Measurements from ENCODE around the gene LLGL1.
A peak's percentile ranks its signal among the peaks of the same experiment; 100 is the strongest.

The LLGL1 gene

DNA sequence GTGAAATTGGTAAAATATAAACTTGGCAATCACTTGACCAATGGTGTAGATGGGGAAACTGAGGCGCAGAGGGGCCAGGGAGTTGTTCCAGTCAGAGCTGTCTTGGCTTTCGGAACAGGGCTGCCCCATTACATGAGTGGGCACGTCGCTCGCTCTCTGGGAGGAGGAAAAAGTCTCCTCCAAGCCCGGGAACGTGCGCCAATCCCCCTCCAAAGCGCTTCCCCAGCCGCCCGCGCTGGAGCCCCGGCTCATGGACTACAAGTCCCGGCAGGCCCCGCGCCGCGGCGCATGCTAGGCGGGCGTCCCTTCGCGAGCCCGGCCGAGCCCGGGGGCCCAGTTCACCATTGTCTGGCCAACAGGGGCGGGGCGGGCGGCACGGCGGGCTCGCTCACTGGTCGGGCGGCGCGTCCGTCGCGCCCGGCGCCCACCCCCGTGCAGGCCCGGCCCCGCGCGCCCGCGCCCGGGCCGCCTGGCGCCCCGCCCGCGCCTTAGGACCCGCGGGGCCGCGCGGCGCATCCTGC lies at the start of gene LLGL1:
TSS of gene LLGL1 (plus strand) at position 515 of the 521 bp plus-strand sequence. CDS start 48 bp downstream, outside the sequence.
- peak; percentile 96 for DNase-seq (ENCODE audit: low read depth)

DNA sequence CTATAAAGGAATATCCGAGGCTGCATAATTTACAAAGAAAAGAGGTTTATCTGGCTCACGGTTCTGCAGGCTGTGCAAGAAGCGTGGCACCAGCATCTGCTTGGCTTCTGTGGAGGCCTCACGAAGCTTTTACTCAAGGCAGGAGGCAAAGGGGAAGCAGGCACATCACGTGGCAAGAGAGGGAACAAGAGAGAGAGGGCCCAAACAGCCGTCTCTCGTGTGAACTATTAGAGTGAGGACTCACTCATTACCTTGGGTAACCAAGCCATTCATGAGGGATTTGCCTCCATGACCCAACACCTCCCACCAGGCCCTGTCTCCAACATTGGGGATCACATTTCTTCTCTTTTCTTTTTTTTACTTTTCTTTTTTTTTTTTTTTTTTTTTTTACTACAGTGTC lies 49.3 kb upstream of the LLGL1 start:
- DNase-seq (ENCODE audit: low read depth) = no peak

DNA sequence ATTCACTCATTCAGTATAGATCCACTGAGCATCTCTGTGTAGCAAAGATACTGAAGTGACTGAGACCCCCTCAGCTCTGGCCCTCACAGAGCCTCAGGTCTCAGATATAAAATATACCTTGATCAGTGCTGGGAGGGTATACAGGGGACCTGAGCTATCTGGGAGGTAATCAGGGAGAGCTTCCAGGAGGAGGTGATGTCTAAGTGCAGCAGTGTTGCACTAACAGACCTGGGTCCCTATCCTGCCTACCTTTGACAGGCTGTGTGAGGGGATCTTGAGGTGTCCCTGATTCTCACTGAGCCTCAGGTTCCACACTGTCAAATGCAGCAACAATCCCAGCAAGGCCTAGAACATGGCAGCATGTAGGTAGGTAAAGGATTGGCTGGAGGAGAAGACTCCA lies 48.3 kb upstream of the LLGL1 start:
- DNase-seq (ENCODE audit: low read depth) = no peak

DNA sequence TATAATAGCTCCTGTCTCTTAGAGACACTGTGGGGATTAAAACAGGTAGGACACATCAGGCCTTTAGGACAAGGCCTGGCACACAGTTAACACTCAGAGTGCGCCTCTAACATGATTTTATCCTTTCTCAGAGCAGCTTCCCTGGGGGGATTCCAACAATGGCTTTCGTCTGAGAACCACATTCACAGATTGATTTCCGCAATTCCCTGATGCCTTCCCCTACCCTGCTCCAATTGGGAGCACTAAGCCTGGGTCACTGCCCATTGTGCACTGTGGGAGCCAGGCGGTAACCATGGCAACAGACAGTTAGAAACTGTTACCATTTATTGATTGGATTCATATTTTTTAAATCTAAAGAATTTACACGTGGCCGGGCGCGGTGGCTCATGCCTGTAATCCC lies 47.7 kb upstream of the LLGL1 start:
- no peak for DNase-seq (ENCODE audit: low read depth)

DNA sequence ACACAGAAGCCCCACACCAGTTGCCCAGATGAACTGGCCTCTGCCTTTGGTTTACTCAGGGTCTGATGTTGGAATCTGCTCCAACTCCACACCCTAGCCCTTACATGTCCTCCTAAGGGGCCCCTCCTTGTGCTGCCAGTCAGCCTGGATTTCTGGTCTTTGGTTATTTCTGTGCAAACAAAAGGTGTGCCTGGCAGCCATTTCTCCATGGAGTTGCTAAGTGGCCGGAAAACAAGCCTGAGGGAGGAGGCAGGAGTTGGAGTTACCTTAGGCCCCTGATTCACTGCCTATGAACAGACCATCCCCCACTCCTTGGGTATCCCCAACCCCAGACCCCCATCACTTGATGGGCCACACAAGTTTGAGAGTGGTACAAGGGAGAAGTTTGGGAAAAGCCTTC lies 46.2 kb upstream of the LLGL1 start:
- no peak for DNase-seq (ENCODE audit: low read depth)

DNA sequence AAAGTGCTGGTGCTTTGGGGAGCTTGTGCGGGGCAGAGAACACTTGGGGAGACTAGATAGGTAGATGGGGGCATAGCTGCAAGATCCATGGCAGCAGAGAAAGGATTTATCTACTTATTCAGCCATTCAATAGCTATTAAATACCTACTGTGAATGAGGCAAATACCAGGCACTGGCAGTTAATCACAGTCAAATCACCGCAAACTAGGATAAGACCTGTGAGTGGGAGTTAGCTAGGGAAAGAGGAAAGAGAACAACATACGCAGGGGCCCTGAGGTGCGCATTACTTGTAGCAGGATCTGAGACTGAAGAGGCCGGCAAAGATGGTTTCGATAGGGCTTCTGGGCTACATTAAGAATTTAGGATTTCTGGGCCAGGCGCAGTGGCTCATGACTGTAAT lies 45.6 kb upstream of the LLGL1 start:
- no peak for DNase-seq (ENCODE audit: low read depth)

DNA sequence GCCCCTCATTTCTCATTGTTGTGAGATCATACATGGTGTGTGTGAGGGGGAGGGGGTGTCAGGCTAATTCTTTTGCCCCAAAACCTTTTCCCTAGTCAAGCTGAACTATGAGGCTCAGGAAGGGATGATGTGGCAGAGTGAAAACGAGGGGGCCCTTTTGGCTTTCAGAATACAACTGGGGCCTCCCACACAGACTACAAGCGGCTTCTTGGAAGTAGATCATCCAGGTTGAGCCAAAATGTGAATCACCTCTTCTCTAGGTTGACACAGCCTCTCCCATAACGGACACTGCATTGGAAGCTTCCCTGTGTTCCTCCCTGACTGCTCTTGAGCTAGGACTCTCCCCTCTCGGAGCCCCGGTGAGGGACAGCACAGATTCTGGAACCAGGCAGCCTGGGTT lies 44.1 kb upstream of the LLGL1 start:
- DNase-seq (ENCODE audit: low read depth) = no peak

DNA sequence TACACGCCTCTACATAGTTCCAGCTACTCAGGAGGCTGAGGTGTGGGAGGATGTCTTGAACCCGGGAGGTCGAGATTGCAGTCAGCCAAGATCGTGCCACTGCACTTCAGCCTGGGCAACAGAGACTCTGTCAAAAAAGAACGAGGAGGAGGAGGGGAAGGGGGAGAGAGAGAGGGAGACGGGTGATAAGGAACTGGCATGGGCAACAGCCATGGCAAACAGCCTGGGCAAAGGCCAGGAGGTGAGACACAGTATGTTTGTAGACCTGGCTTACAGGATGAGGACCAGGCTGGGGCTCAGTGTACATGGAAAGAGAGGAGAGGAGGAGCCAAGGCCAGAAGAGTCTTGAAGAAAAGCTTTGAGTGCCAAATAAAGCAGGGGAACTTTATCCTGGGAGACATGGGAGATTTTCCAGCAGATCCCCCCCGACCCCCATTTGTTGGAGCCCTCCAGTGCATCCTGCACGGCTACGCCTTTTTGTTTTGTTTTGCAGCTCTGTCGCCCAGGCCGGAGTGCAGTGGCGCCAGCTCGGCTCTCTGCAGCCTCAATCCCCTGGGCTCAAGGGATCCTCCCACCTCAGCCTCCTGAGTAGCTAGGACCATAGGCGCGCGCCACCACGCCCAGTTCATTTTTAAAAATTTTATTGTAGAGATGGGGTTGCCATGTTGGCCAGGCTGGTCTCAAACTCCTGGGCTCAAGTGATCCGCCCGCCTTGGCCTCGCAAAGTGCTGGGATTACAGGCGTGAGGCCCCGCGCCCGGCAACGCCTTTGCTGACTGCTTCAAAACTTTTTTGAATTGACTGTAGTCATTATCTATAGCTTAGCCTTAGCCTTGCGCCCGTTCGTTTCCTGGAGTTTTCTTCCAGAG lies 43.1 kb upstream of the LLGL1 start:
- DNase-seq (ENCODE audit: low read depth) = no peak

DNA sequence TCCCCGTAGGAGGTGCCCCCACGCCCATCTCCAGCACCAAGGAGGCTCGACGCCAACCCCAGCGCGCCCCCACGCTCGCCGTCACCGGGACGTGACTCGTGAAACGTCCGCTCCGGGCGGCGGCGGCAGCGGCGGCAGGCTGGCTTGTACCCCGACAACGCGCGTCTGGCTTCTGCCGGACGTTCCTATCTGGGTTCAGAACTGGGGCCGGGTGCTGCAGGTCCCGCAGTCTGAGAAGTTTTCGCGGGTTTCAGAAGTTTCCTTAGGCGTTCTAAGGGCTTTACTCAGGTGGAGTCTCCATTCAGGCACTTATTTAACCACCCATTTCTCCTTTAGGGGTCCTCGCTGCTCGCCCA lies 42.5 kb upstream of the LLGL1 start:
- peak; percentile 73 for DNase-seq (ENCODE audit: low read depth)

DNA sequence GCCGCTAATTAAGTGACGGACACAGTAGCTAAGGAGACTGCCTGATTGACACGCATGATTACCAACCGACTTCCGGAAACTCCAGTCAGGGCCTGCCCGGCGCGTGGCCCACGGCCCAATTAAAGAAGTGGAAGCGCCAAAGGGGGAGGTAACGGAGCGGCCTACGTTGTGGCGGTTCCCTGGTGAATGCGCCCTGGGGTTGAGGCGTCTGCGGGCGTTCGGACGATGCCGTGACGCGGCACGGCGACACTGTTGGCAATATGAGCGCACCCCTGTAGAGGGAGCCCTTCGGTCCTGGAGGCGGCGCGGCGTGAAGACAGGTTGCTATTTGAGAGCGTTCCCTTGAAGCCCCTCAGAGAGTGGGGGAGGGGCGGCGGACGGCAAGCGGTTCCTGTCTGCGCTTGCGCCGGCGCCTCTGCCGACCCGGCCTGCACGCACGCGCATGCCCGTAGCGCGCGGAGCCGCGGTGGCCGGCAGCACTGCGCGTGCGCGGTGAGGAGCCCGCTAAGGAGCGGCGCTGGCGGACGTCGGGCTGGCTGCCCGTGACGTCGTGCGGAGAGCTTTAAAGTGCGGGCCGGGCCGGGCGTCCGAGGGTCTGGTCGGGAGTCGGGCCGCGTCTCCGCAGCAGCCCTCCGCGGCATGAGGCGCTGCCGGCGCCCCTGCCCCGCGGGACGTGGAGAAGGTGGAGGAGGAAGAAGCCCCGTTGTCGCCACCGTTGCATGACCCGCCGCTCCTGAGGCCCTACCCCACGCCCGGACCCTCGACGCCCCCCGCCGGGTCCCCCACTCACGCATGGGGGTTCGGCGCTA lies 41.9 kb upstream of the LLGL1 start, which contains the start of gene ALKBH5:
TSS of gene ALKBH5 (plus strand) at position 495 of the 809 bp plus-strand sequence. CDS start 416 bp downstream, outside the sequence.
- peak; percentile 94 for DNase-seq (ENCODE audit: low read depth)

DNA sequence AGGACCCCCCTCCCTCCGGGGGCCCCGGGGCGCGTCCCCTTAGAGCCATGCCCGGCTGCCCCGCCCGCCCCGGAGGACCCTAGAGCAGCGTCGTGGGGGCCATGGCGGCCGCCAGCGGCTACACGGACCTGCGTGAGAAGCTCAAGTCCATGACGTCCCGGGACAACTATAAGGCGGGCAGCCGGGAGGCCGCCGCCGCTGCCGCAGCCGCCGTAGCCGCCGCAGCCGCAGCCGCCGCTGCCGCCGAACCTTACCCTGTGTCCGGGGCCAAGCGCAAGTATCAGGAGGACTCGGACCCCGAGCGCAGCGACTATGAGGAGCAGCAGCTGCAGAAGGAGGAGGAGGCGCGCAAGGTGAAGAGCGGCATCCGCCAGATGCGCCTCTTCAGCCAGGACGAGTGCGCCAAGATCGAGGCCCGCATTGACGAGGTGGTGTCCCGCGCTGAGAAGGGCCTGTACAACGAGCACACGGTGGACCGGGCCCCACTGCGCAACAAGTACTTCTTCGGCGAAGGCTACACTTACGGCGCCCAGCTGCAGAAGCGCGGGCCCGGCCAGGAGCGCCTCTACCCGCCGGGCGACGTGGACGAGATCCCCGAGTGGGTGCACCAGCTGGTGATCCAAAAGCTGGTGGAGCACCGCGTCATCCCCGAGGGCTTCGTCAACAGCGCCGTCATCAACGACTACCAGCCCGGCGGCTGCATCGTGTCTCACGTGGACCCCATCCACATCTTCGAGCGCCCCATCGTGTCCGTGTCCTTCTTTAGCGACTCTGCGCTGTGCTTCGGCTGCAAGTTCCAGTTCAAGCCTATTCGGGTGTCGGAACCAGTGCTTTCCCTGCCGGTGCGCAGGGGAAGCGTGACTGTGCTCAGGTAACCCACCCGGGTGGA lies 41.0 kb upstream of the LLGL1 start:
- peak; percentile 53 for DNase-seq (ENCODE audit: low read depth)

DNA sequence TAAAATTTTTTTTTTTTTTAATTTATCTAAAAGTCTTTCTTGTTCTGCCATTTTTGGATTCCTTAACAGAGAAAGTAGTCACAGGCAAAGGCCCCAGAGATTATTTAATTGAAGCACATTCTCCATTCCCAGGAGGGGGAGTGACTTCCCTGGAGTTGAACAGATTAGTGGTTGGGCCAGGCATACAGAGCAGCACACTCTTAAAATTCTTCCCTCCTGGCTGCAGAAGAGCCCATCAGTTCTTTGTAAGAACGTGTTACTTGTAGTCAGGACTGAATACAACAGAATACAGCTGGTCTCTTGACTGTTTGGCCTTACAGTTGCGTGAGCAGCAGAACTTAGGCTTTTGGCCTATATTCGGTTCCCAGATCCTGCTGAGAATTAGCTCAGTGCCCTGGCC lies 40.0 kb upstream of the LLGL1 start:
- no peak for DNase-seq (ENCODE audit: low read depth)

DNA sequence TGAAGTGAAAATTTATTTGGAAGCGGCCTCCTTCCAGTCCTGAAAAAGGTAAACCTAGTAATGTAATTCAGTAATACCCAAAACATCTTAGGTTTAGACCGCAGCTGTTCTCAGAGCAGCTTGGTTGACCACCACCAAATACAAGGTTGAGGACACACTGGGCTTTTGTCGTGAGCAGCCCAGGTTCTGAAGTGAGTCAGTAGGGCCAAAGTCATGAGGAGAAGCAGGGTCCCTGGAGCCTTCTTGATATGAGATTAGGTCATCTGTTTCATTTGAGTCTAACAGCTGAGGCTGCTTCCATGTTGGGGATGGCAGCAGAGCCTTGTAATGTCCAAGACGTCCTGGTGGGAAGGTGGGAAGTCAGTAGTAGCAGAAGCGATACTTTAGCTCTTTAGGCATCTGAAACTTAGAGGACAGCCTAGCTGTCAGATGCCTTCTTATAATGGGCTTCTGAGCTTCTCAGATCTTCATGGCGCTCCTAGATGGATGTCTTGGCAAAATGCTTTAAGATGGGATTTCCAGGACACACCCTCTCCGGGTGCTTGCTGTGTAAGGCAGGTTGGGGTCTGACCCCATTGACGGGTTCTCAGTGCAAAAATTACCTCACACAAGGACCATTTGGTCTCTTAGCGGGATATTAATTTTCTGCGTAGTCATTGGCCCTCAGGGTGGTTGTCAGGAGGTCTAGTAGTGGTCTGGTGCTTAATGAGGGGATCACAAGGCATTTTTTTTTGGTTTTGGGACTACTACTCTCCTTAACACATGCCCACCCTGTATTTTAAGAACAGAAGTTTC lies 39.4 kb upstream of the LLGL1 start:
- no peak for DNase-seq (ENCODE audit: low read depth)

DNA sequence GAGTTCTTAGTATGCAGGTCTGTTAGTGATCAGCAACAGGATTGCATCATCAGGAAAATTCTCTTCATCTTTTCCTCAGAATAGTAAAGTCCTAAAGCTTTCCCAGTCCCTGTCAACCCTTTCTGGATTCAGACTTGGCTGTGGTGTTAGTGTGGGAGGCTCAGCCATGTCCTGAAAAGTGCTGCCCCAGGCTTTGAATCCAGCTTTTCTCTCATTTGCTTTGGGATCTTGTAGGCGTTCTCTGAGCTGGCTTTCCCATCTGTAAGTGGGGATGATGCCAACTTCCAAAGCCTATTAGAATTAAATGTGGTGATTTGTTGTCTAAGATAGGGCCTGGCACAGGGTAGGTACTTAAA lies 38.8 kb upstream of the LLGL1 start:
- no peak for DNase-seq (ENCODE audit: low read depth)

DNA sequence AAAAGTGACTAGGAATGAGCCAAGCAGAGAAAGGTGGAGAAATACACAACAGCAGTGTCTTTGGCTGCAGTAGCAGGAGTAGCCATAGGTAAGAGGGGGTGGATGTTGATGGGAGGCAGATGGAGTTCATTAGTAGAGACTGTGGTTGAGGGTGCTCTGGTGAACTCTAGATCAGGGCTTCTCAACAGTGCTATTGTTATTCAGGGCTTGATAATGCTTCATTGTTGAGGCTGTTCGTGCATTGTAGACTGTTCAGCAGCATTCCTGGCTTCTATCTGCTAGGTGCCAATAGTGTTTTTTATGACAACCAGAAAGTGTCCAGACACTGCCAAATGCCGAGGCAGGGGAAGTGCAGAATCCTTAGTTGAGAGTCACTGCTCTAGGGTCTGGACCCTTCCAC lies 38.2 kb upstream of the LLGL1 start:
- no peak for DNase-seq (ENCODE audit: low read depth)

DNA sequence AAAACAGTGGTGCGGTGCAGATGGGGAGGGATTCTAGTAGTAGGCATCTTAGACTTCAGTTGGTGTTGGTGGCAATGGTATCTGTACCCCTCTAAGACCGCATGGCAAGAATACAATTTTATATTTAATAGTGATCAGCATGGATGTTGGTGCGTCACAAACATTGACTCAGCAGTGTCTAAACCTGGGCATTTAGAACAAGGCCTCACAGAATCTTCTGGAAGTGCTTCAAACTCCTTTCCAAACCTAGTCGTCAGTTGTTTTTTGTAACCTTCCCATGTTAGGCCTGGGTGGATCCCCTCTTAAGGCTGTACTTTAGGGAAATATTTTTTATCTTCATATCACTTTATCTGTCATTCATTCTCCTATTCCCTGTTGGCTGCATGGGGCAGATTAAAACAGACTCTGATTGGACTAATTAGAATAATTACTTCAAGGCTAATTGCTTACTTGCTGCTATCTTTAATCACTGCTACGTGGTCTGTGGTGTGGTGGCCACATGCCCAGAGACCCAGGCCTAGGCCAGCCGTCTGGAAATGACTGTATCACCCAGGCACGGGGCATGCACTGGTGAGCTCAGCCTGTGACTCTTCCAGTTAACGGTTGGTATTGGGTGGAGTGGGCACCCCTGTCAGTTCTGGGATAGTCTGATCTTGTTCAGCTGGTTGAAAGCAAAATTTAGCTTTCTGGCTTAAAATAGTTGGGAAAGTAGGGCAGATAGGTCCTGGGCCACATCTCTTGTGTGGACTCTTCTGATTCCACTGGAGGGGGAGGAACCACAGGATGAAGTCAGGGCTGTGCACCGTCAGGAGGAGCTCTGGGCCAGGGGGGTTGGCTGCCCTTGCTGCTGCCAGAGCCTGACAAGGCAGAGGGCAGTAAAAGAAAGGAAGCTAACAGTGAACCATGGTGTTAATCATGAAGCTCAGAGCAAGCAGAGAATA lies 37.3 kb upstream of the LLGL1 start:
- no peak for DNase-seq (ENCODE audit: low read depth)

DNA sequence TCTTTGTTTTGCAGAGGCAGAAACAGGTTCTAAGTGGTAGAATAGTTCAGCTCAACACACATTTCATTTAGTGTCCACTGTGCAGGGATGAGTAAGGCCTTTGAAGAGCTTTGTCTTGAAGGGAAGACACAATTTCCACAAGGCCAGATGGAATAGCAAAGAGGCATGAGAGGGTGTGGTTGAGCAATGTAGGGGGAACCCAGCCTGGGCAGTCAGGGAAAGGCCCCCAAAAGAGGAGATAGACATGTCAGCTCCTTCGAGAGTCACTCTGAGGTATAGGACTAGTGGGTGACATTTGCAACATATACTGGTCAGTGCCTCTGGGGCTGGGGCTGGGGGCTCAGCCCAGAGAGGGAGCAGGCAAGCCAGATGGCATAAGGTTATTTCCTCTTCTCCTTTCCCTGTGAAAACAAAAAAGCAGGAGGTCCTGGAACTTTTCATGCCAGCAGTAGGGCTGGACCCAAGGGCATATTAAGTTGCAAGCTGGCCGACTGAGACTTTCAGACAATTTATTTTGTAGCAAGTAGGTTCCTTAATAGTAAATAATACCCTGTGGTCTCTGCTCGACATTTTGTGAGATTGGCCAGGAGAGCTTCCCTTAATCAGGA lies 34.7 kb upstream of the LLGL1 start:
- DNase-seq (ENCODE audit: low read depth) = no peak

DNA sequence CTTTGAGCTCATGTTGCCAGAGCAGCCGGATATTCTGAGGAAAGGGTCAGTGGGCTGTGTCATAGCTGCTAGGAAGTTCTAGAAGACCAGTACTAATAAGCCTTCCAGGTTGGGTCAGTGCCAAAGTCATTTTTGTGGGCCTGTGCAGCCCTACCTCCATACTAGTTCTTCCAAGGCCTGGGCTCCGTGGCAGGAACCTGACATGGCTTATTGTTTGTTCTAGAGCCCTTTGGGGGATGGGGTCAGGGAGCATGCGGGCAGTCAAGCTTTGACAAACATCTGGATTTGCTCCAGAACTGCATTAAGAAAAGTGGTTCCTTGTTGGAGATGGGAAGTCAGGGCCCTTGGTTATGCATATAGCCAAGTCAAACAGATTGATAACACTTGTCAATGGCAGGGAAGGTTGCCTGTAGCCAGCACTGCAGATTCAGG lies 34.2 kb upstream of the LLGL1 start:
- DNase-seq (ENCODE audit: low read depth) = no peak

DNA sequence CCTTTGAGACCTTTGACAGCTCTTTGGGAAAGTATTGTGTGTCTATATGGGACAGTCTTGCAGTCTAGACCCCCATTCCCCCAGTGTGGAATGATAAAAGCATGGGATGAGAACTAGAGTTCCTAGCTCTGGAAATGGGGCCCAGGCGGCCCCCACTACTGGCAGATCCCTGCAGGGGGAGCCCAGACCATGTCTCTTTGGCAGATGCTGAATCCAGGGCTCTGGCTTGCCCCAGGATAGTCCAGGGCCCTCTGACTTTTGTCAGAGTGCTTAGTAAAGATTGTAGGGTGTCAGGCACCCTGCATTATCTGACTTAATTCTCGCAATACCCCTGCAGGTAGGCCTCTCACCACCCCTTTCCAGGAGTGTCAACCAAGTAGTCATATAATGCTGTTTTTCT lies 33.5 kb upstream of the LLGL1 start:
- no peak for DNase-seq (ENCODE audit: low read depth)

DNA sequence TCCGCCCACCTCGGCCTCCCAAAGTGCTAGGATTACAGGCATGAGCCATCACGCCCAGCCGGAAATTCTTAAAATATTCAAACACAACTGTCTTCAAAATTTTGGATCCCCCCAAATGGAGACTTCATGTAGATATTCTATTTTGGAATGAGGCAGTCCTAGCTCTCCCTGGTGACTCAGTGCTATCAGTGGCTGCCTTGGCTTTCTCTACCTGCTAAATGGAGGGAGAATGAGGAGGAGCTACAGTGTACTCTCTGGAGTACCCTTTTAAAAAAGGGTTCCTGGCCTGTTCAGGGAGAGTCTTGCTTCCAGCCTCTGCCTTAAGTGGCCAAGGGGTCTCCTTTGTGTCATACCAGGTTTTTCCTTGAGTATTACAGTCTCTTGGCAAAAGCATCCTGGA lies 31.0 kb upstream of the LLGL1 start:
- no peak for DNase-seq (ENCODE audit: low read depth)
